HG03045 (cell line): Measurements from ENCODE around the gene FAM83G.
A peak's percentile ranks its signal among the peaks of the same experiment; 100 is the strongest.
"Not testable (repeated sequence)": the region's sequence is repeated elsewhere in the genome, so short reads cannot be mapped to it uniquely, and the experiment has no call there.

Source experiments
- ATAC-seq: cut with Tn5 transposase; IDR thresholded peaks from one replicate; pipeline ENCODE4 v1.9.1; 2021; ENCODE audit warnings: mild to moderate bottlenecking, moderate library complexity; ENCODE audit not compliant: unreplicated experiment

FAM83G gene

GRCh38 chr17:18922596-18922995 is 82.0 kb downstream of the FAM83G start:
- not testable (repeated sequence) for ATAC-seq

- ATAC-seq, result peak; percentile 48
Observed at GRCh38 chr17:18921912-18922451, 82.6 kb downstream of the FAM83G start.

GRCh38 chr17:18921485-18921884 is 83.1 kb downstream of the FAM83G start:
- no peak for ATAC-seq

GRCh38 chr17:18920911-18921441 is 83.6 kb downstream of the FAM83G start:
- no peak for ATAC-seq

GRCh38 chr17:18919963-18920362 is 84.6 kb downstream of the FAM83G start:
- ATAC-seq, result no peak
